Measurements from ENCODE around the gene EFCAB8. TPM values are rescaled to one million over a fixed set of nuclear protein-coding genes. Genes with fewer than 3 reads are reported as not detected.

The EFCAB8 gene
- total and polyA plus RNA-seq, 4 donors = 0.08 to 0.83 (median 0.46) TPM

DNA sequence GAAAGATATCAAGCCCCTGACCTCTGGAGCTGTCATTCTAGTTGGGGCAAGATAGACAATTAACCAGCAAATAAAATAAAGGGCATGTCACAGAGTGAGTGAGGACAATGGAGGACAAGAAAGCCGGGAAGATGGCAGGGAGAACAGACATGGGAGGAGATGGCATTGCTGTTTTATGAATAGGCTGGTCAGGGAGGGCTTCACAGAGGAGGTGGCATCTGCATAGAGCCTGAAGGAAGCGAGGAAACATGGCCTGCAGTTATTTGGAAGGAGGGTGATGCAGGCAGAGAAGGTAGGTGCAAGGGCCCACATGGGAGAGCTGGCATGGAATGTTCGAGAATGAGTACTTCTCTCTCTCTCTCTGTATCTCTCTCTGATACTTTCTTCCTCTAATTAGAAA is 63.7 kb downstream of the EFCAB8 start:
- no peak overlapping the region for H3K4me3 ChIP-seq
- no peaks in the 10 kb centered on the region for H3K36me3 ChIP-seq (ENCODE audit: control insufficient read depth in 4 of 4, insufficient read depth in 4 of 4, low read length in 4 of 4)
- ATAC-seq (ENCODE audit: insufficient read depth, low FRiP score) (no peak), DNase-seq (no peak)
- peaks cover 0 to 2% (median 0%) of the 10 kb centered on the region in 3 donors for H3K27me3 ChIP-seq (ENCODE audit: control insufficient read depth in 3 of 3, insufficient read depth in 3 of 3, low read length in 2 of 3)
- WGBS, 2 donors = 82 to 84% methylated on average over 3 of the region's 3 CpGs
- H3K9ac ChIP-seq (ENCODE audit: insufficient read depth in 1 of 2, low read length in 2 of 2) = no peak overlapping the region
- H3K9me3 ChIP-seq (ENCODE audit: control insufficient read depth in 4 of 4, insufficient read depth in 3 of 4, low read length in 3 of 4) = peaks cover 0 to 2% (median 0%) of the 10 kb centered on the region in 4 donors
- H3K4me1 ChIP-seq (ENCODE audit: control insufficient read depth in 5 of 5, insufficient read depth in 5 of 5, low read length in 5 of 5) = no peaks in the 10 kb centered on the region
- TF ChIP-seq, protein P1, sequence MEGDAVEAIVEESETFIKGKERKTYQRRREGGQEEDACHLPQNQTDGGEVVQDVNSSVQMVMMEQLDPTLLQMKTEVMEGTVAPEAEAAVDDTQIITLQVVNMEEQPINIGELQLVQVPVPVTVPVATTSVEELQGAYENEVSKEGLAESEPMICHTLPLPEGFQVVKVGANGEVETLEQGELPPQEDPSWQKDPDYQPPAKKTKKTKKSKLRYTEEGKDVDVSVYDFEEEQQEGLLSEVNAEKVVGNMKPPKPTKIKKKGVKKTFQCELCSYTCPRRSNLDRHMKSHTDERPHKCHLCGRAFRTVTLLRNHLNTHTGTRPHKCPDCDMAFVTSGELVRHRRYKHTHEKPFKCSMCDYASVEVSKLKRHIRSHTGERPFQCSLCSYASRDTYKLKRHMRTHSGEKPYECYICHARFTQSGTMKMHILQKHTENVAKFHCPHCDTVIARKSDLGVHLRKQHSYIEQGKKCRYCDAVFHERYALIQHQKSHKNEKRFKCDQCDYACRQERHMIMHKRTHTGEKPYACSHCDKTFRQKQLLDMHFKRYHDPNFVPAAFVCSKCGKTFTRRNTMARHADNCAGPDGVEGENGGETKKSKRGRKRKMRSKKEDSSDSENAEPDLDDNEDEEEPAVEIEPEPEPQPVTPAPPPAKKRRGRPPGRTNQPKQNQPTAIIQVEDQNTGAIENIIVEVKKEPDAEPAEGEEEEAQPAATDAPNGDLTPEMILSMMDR (IDR thresholded peaks at IDR 0.05; ENCODE audit: control extremely low read depth, extremely low read depth) = no peak
- H3K27ac ChIP-seq (ENCODE audit: low read depth in 1 of 2, low read length in 1 of 2) = no peak overlapping the region

DNA sequence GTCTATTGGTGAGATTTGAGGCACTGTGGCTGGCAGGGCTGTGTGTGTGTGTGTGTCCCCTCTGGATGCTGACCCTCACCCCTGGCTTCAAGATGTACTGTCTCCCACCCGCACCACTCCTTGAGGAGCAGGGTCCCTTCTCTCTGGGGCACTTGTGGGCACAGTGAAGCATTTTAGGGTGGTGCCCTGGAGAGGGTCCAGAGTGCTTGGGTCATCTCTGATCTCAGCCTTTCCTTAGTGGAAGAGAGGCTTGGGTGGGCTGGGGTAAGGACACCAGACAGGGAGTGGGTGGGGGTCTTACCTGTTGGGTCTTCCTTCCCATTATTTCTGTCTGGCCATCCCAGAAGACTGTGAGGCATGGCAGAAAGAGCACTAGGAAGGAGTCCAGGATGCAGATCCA is 66.1 kb downstream of the EFCAB8 start:
- DNase-seq = no peak
- H3K4me3 ChIP-seq = no peak overlapping the region
- no peaks in the 10 kb centered on the region for H3K4me1 ChIP-seq (ENCODE audit: control insufficient read depth in 5 of 5, insufficient read depth in 5 of 5, low read length in 5 of 5)
- peaks cover 0 to 2% (median 0%) of the 10 kb centered on the region in 3 donors for H3K27me3 ChIP-seq (ENCODE audit: control insufficient read depth in 3 of 3, insufficient read depth in 3 of 3, low read length in 2 of 3)
- H3K36me3 ChIP-seq (ENCODE audit: control insufficient read depth in 4 of 4, insufficient read depth in 4 of 4, low read length in 4 of 4) = no peaks in the 10 kb centered on the region
- 93 to 97% methylated on average over 1 of the region's 1 CpG for WGBS, 2 donors
- no peak for ATAC-seq (ENCODE audit: insufficient read depth, low FRiP score)
- TF ChIP-seq, protein P1 (IDR thresholded peaks at IDR 0.05; ENCODE audit: control extremely low read depth, extremely low read depth) = no peak
- no peak overlapping the region for H3K27ac ChIP-seq (ENCODE audit: low read depth in 1 of 2, low read length in 1 of 2)
- peaks cover 0 to 2% (median 0%) of the 10 kb centered on the region in 4 donors for H3K9me3 ChIP-seq (ENCODE audit: control insufficient read depth in 4 of 4, insufficient read depth in 3 of 4, low read length in 3 of 4)
- H3K9ac ChIP-seq (ENCODE audit: insufficient read depth in 1 of 2, low read length in 2 of 2) = no peak overlapping the region

DNA sequence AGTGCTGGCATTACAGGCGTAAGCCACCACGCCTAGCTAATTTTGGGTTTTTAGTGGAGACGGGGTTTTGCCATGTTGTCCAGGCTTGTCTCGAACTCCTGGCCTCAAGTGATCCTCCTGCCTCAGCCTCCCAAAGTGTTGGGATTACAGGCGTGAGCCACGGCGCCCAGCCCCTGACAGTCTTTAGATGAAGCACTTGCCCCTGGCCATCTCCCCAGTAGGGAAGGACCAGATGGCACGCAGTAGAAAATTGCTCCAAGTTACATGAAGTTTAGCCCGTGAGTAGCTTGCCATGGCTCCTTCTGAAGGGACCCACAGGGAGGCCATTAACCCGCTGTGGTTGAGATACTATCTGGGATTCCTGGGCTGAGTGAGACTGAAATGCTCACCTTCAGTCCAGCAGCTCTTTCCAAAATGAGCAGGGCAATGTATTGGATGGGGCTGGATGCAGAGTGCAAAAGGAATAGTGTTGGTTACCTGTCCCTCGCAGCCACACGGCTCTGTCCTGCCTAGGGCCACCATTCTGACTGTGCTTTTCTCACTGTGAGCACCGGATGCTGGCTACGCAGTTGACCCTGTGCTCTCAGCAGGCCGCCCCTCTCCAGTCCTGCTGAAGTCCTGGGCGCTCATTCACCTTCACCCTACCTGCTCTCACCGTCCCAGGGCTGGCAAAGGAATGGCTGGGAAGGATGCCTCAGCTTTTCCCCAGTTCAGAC is 66.9 kb downstream of the EFCAB8 start:
- H3K9me3 ChIP-seq (ENCODE audit: control insufficient read depth in 4 of 4, insufficient read depth in 3 of 4, low read length in 3 of 4) = no peaks in the 10 kb centered on the region
- TF ChIP-seq, protein P1 (IDR thresholded peaks at IDR 0.05; ENCODE audit: control extremely low read depth, extremely low read depth) = no peak
- ATAC-seq (ENCODE audit: insufficient read depth, low FRiP score) = no peak
- no peaks in the 10 kb centered on the region for H3K36me3 ChIP-seq (ENCODE audit: control insufficient read depth in 4 of 4, insufficient read depth in 4 of 4, low read length in 4 of 4)
- DNase-seq = no peak
- H3K4me3 ChIP-seq = no peak overlapping the region
- no peak overlapping the region for H3K9ac ChIP-seq (ENCODE audit: insufficient read depth in 1 of 2, low read length in 2 of 2)
- H3K4me1 ChIP-seq (ENCODE audit: control insufficient read depth in 5 of 5, insufficient read depth in 5 of 5, low read length in 5 of 5) = no peaks in the 10 kb centered on the region
- no peak overlapping the region for H3K27ac ChIP-seq (ENCODE audit: low read depth in 1 of 2, low read length in 1 of 2)
- H3K27me3 ChIP-seq (ENCODE audit: control insufficient read depth in 3 of 3, insufficient read depth in 3 of 3, low read length in 2 of 3) = peaks cover 0 to 2% (median 0%) of the 10 kb centered on the region in 3 donors
- WGBS, 2 donors = 84 to 92% methylated on average over 17 of the region's 17 CpGs
